Esophagus muscularis mucosa (tissue), 4 donors: ENCODE data around the gene WASF3. TPM values are rescaled to one million over a fixed set of nuclear protein-coding genes. Genes with fewer than 3 reads are reported as not detected.

ENCODE experiments used
- DNase-seq: peaks from one replicate; pipeline ENCODE4 v3.0.0-alpha.2; 2017; ENCODE audit errors: extremely low spot score
- H3K27ac ChIP-seq, 4 donors: fragments of 200-600 bp; sonication (generic); replicated peaks in 1 of 4; 1 replicate in 3 of 4; 2 replicates in 1 of 4; pipeline ENCODE4 v1.5.1; 2016 to 2019; ENCODE audit warnings: mild to moderate bottlenecking in 1 of 4
- H3K27me3 ChIP-seq, 4 donors: fragments of 200-600 bp; sonication (generic); one replicate each; pipeline versions ENCODE4 v1.5.1 to v1.6.0; 2016 to 2019
- H3K36me3 ChIP-seq, 4 donors: fragments of 200-600 bp; sonication (generic); one replicate each; pipeline ENCODE4 v1.5.1; 2016 to 2019
- H3K4me1 ChIP-seq, 4 donors: fragments of 200-600 bp; sonication (generic); one replicate each; pipeline ENCODE4 v1.5.1; 2016 to 2019
- H3K4me3 ChIP-seq, 4 donors: fragments of 200-600 bp; sonication (generic); 1 replicate in 2 of 4; 2 replicates in 2 of 4; pipeline ENCODE4 v1.5.1; 2016 to 2019; ENCODE audit warnings: mild to moderate bottlenecking in 4 of 4, moderate library complexity in 1 of 4
- H3K9me3 ChIP-seq, 4 donors: fragments of 200-600 bp; sonication (generic); 1 replicate in 3 of 4; 2 replicates in 1 of 4; pipeline ENCODE4 v1.5.1; 2016 to 2019
- CTCF ChIP-seq, 3 experiments: fragments of 200-600 bp in 2 of 3; fragments of 450-650 bp in 1 of 3; sonication (generic) in 2 of 3; IDR thresholded peaks; one replicate each; pipeline ENCODE4 v1.5.1; 2017 to 2019; ENCODE audit warnings: antibody characterized with exemption in 3 of 3, mild to moderate bottlenecking in 2 of 3, moderate library complexity in 1 of 3
- EP300 ChIP-seq: sonication (generic); formaldehyde crosslinking; IDR thresholded peaks from one replicate; pipeline ENCODE4 v1.6.1; 2017; ENCODE audit warnings: antibody characterized with exemption
- POLR2A ChIP-seq: fragments of 450-650 bp; IDR thresholded peaks from one replicate; pipeline ENCODE4 v1.6.1; 2017; ENCODE audit warnings: antibody characterized with exemption, moderate library complexity, mild to moderate bottlenecking, low read depth
- POLR2AphosphoS5 ChIP-seq, 2 donors: sonication (generic); formaldehyde crosslinking; IDR thresholded peaks; one replicate each; pipeline ENCODE4 v1.6.1; 2017; ENCODE audit warnings: antibody characterized with exemption in 2 of 2
- WGBS: methylation state at CpG from one replicate; pipeline ENCODE4 v1.1.5; 2018; 5-methylcytosine and 5-hydroxymethylcytosine counted together
- intact Hi-C: fragments of 100-400 bp; cut with DNase I; formaldehyde crosslinking; loops from one replicate; pipeline ENCODE4 v1.15.1; 2023
- total RNA-seq, 4 donors: library from RNA; depleted of rRNA; stranded (reverse); fragments of >200 nt; gene quantifications; one replicate each; pipeline versions ENCODE4 v1.1.0 to v1.2.1, GENCODE V29; 2016

WASF3 gene
- total RNA-seq, 4 donors from 2014 or later: 16.6 to 19.9 (median 18.4) TPM

GRCh38 chr13:26526702-26527216, 30.7 kb upstream of the WASF3 start:
- WGBS: 74% methylated on average over 2 of the region's 2 CpGs
- TF ChIP-seq POLR2A (no peak), EP300 (no peak), POLR2AphosphoS5 (IDR thresholded peaks at IDR 0.05) (no peak), CTCF (IDR thresholded peaks at IDR 0.05) (no peak)
- H3K27ac ChIP-seq: no peak overlapping the region
- H3K9me3 ChIP-seq: no peaks in the 10 kb centered on the region
- H3K36me3 ChIP-seq: no peaks in the 10 kb centered on the region
- DNase-seq: no peak
- H3K4me3 ChIP-seq: no peak overlapping the region
- intact Hi-C loops: no loop called here
- H3K4me1 ChIP-seq: no peaks in the 10 kb centered on the region
- peaks cover 0 to 10% (median 0%) of the 10 kb centered on the region in 4 donors for H3K27me3 ChIP-seq

GRCh38 chr13:26528527-26528926, 29.0 kb upstream of the WASF3 start:
- TF ChIP-seq POLR2A (no peak), POLR2AphosphoS5 (IDR thresholded peaks at IDR 0.05) (no peak), CTCF (IDR thresholded peaks at IDR 0.05) (no peak), EP300 (no peak)
- Histone ChIP-seq H3K27me3 (peaks cover 0 to 10% (median 0%) of the 10 kb centered on the region in 4 donors), H3K36me3 (no peaks in the 10 kb centered on the region), H3K4me1 (no peaks in the 10 kb centered on the region), H3K27ac (no peak overlapping the region), H3K4me3 (no peak overlapping the region), H3K9me3 (no peaks in the 10 kb centered on the region)
- DNase-seq: no peak
- 26% methylated on average over 1 of the region's 1 CpG for WGBS
- intact Hi-C loops: no loop called here

- Histone ChIP-seq H3K27ac (no peak overlapping the region), H3K4me1 (no peaks in the 10 kb centered on the region), H3K9me3 (no peaks in the 10 kb centered on the region), H3K4me3 (no peak overlapping the region), H3K27me3 (peaks cover 0 to 10% (median 0%) of the 10 kb centered on the region in 4 donors), H3K36me3 (no peaks in the 10 kb centered on the region)
- 35% methylated on average over 6 of the region's 6 CpGs for WGBS
- TF ChIP-seq POLR2AphosphoS5 (IDR thresholded peaks at IDR 0.05): no peak
- TF ChIP-seq POLR2A: no peak
- no peak for TF ChIP-seq CTCF (IDR thresholded peaks at IDR 0.05)
- TF ChIP-seq EP300: no peak
- DNase-seq: no peak
- intact Hi-C loops: no loop called here
These were observed 28.0 kb upstream of the WASF3 start for GRCh38 chr13:26529441-26529840.

- Histone ChIP-seq H3K4me3 (no peak overlapping the region), H3K27me3 (peaks cover 0 to 10% (median 0%) of the 10 kb centered on the region in 4 donors), H3K36me3 (no peaks in the 10 kb centered on the region), H3K27ac (no peak overlapping the region), H3K4me1 (no peaks in the 10 kb centered on the region), H3K9me3 (no peaks in the 10 kb centered on the region)
- no peak for DNase-seq
- WGBS: 60% methylated on average over 3 of the region's 3 CpGs
- intact Hi-C loops: no loop called here
- TF ChIP-seq EP300 (no peak), POLR2AphosphoS5 (IDR thresholded peaks at IDR 0.05) (no peak), CTCF (IDR thresholded peaks at IDR 0.05) (no peak), POLR2A (no peak)
These were observed 25.7 kb upstream of the WASF3 start for GRCh38 chr13:26531742-26532141.
